ENCODE results near the gene MB.

GRCh38 chr22:35662914-35663313 is 45.8 kb upstream of the MB start:
- TF ChIP-seq CTCF (IDR thresholded peaks at IDR 0.05), result no peak
- TF ChIP-seq POLR2A (IDR thresholded peaks at IDR 0.05), result no peak
